ENCODE results near the gene CCDC61.

CCDC61 gene

DNA sequence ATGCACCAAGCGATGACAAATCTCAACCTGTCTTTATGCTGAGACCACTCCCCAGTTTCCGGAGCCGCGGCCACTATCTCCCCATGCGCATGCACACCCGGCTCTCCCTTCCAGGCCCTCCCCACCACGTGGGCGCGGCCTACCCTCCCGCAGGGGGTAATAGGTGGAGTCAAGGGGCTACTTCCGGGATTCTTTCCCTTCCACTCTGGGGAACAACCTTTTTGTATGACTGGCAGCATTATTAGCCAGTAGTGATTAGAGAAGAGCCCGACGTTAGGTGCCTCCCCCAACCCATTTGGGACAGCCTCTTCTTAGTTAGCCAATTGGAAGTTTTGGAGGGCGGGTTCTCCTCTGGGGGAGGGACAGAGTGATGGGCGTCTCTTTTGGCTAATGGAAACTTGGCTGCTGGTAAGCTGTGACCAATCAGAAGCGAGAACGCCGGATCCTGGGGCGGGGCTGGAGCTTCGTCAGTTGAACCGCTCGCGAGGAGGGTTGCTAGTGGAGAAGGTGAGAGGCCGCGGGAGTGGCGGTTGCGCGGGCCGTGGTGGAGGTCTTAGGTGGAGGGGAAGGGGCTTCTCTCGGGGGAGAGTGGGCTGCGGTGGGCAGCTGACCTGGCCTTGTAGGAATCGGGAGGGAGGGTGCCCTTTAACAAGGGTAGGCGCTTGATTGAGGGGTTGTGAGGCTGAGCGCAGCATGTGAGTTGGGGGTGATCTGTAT is at the start of gene CCDC61:
Gene CCDC61, plus strand, starts transcription at position 470 of the 717 bp plus-strand sequence. CDS start 7,552 bp downstream, outside the sequence.
- DNase-seq (ENCODE audit: low spot score), result peak; percentile 94

GRCh38 chr19:45947926-45948325 is 47.3 kb upstream of the CCDC61 start:
- no peak for DNase-seq (ENCODE audit: low spot score)

GRCh38 chr19:45952341-45952685 is 43.0 kb upstream of the CCDC61 start:
- DNase-seq (ENCODE audit: low spot score), result no peak

DNA sequence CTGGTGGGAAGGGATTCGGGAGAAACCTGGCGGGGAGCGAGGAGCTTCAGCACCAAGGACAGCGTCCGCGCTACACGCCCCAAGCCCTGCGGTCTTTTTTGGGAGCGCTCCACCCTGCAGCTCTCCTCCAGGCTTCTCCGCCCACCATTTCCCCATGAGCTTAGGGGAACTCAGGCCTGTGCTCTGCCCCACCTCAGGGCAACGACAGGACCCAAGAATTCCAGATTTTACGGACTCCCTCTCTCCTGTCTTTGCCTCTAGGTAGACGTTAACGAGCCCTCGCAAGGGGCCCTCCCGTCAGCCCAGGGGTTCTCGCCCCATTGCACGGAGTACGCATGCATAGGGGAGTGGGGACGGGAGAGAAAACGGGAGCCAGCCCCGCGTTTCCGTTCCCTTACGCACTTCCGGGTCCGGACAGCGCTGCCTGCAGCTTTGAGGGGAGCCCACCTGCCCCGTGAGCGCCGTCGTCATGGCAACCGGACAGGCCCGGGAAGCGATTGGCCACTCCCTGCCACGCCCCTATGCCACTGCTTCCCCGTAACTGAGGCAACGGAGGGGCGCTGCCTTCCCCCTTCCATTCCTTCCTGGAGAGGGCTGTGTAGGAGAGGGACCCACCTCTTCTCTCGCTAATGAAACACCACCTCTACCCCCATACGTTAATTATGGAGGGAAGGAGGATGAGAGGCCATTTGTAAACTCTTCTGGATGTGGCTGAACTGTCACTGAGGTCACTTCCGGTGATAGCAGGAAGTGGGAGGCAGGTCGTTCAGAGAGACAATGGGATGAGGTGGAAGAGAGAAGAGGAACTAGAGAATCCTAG is 42.4 kb upstream of the CCDC61 start:
- DNase-seq (ENCODE audit: low spot score), result peak; percentile 92

GRCh38 chr19:45953676-45954075 is 41.6 kb upstream of the CCDC61 start:
- no peak for DNase-seq (ENCODE audit: low spot score)

- no peak for DNase-seq (ENCODE audit: low spot score)
These were observed 41.1 kb upstream of the CCDC61 start for GRCh38 chr19:45954156-45954555.

DNA sequence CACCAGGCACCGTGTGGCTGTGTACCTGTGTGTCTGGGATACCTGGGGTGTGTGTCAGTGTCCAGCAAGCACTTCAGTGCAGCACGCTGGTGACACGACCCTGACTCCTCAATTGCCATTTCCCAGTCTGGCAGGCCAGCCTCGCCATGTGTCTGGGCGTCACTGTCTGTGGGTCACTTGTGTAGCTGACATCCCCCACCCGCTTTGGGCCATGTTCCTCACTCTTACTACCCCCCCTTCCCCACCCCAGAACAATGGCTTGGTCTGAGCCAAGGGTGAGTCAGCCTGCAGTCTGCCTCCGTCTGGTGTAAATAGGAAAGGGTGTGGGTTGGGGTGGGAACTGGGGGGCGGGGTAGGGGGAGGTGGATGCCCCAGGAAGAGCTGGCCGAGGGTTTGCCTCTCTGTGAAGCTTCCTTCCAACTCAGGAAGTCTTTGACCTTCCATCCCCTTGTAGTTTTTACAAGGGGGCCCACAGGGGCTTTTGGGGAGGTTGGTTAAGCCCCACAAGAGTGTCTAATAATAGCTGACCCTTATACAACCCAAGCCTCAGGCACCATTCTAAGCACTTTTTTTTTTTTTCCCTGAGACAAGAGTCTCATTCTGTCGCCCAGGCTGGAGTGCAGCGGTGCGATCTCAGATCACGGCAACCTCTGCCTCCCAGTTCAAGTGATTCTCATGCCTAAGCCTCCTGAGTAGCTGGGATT is 39.2 kb upstream of the CCDC61 start:
- peak; percentile 26 for DNase-seq (ENCODE audit: low spot score)

GRCh38 chr19:45958320-45958719 is 36.9 kb upstream of the CCDC61 start:
- no peak for DNase-seq (ENCODE audit: low spot score)

GRCh38 chr19:45958769-45959516 is 36.3 kb upstream of the CCDC61 start:
- peak; percentile 2 for DNase-seq (ENCODE audit: low spot score)

DNA sequence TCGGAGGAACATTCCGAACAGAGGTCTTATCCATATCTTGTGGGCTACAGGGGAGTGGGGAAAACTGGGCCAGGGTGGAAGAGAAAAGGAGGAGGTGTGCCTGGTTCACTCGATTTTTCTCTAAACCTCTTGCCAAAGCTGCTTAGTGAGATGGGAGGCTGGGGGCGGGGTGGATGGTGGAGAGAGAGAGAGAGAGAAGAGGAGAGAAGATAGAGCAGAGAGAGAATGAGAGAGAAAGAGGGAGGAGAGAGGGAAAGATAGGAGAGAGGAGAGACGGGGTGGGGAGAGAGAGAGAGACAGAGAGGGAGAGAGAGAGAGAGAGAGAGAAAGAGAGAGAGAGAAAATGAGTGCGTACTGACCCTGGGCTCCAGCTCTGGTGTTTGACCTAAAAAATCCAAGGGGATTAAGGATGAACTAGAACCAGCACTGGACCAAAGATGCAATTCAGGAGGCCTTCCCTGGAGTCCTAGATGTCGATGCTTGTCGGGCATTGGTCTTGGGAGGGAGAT is 35.7 kb upstream of the CCDC61 start:
- DNase-seq (ENCODE audit: low spot score), result no peak

DNA sequence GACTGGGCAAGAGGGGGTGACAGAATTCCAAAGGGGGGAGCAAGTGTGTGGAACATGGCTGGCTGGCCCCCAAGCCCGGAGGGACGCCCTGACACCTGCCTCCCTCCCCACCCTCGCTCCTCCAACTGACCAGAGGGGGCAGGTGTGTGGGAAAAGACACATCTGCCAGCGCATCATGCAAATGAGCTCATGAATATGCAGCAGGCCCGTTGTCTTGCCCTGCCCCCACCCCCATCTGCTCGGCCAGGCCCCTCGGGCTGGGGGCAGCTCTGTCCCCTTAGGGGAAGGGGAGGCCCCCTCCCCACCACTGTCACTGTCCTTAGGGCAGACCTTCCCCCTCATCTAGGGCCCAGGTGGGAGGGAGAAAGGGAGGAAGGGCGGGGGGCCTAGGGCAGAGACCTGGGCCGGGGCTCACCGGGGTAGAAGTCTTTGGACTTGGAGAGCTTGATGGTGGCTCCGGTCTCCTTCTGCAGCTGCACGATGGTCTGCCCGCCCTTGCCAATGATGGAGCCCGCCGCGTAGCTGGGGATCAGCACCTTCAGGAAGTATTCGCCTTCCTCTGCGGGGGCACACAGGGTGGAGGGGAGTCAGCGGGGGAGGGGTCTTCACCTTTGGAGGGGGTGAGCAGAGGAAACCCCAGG is 34.6 kb upstream of the CCDC61 start:
- DNase-seq (ENCODE audit: low spot score), result peak; percentile 81

DNA sequence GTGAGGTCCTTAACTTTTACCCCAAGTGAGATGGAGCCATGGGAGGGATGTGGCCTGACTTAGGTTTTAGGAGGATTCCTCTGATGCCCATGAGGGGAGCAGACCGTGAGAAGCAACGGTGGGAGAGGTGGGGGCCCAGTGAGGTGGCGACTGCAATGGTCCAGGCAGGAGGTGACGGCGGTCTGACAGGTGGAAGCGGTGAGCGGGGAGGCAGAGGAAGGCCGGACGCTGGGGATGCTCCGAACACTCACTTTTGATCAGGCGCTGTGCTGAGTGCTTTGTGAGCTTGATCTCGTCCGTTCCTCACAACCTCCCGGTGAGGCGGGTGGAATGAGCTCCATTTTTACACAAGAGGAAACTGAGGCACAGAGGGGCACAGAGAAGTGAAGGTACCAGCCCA is 33.2 kb upstream of the CCDC61 start:
- DNase-seq (ENCODE audit: low spot score), result no peak

GRCh38 chr19:45967246-45967645 is 28.0 kb upstream of the CCDC61 start:
- DNase-seq (ENCODE audit: low spot score), result no peak

- no peak for DNase-seq (ENCODE audit: low spot score)
These were observed 26.6 kb upstream of the CCDC61 start for GRCh38 chr19:45968626-45969025.

- DNase-seq (ENCODE audit: low spot score), result no peak
These were observed 25.6 kb upstream of the CCDC61 start for GRCh38 chr19:45969676-45970075.

- DNase-seq (ENCODE audit: low spot score), result no peak
These were observed 23.9 kb upstream of the CCDC61 start for GRCh38 chr19:45971260-45971902.

DNA sequence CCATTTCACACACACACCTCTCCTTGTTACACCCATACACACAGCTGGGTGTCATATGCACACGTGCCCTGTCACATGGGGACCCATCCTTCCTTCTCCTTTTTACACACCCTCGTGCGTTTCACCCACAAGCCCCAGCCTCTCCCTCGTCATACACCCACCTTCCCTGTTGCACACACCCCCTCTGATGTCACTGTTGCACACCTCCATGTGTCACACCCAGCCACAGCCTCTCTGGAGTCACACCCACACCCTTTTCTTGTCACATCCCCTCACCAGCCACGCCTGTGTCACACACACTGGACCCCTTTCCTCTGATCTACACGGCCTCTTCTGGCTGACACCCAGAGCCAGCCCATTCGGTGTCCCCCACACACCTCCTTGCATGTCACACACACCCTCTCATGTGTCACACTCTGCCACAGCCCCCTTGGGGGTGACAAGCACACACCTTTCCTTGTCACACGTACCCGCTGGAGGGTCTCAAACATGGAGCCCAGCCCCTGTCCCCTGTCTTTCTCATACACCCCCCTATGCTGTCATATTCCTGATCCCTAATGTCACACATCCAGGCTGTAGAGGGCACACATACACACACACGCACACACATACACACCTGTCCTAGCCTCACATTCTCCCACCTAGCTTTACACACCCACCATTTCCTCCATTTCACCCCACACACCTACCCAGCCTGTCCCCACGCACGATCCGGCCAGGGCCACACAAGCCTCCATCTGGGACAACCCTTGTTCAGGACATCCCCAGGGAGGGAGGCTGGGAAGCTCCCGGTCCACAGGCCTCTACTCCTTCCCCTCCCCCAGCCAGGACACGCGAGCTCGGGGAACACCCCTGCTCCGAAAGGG is 23.0 kb upstream of the CCDC61 start:
- no peak for DNase-seq (ENCODE audit: low spot score)

GRCh38 chr19:45972947-45973540 is 22.2 kb upstream of the CCDC61 start:
- peak; percentile 35 for DNase-seq (ENCODE audit: low spot score)

- peak; percentile 100 for DNase-seq (ENCODE audit: low spot score)
These were observed 21.5 kb upstream of the CCDC61 start, which contains the start of gene NOVA2 for GRCh38 chr19:45973553-45974338. TSS of gene NOVA2 (minus strand) at chr19:45973865. CDS start at chr19:45973351, 514 bp downstream.

Measured in iPS-NIHi11 (cell line).